Measurements from ENCODE around the gene PEX14. TPM values are rescaled to one million over a fixed set of nuclear protein-coding genes. Genes with fewer than 3 reads are reported as not detected.

PEX14 gene
- total RNA-seq, 1 donor from 2014 or later = 17.8 TPM

DNA sequence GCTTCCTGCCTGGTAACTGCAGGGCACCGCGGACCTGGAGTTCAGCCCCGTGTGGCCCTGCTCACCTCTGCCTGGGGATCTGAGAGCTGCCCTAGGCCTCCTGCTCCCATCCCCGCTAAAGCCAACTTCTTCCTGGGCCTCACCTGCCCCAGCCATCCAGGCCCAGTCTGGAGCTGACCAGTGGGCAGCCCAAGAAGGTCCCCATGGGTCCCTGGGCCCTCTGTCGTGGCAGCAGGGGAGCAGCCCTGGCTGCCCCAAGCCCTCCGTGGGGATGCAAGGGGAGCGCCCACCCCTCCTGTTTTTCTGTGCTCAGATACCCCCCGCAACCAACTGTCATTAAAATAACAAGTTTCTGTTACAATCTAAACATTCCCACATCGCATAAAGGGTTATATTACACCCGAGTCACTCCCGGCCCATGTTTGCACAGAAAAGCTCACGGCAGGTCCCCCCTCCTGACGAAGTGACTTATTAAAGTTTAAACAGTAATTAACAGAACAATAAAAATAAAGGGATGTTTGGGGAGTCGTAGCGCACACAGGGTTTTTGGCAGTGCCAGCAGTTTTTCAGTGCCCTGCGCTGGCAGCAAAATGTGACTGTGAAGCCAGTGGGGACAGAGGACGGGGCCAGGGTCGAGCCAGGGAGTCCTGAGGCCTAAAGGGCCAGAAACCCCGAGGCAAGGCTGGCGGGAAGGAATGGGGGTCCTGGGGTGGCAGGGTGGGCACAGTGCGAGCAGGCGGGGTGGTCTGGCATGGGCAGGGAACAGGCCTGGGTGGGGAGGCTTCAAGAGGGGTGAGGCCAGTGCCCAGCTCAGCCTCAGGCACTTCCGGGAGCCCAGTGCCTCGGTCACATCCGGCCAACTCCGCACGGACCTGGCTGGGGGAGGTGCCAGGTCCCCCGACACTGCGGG lies 200.2 kb downstream of the PEX14 start:
- POLR2A ChIA-PET = no interaction called here
- Mint-ChIP-seq H3K4me3 (no peak overlapping the region), H3K9me3 (no peaks in the 10 kb centered on the region), H3K36me3 (ENCODE audit: low read depth) (peaks cover 2% of the 10 kb centered on the region), H3K27ac (no peak overlapping the region), H3K27me3 (no peaks in the 10 kb centered on the region), H3K4me1 (peaks cover 12% of the 10 kb centered on the region)
- no peak for TF ChIP-seq CTCF (IDR thresholded peaks at IDR 0.05)
- intact Hi-C loops (cut with micrococcal nuclease) = no loop called here
- ATAC-seq (ENCODE audit: low read depth) (no peak), DNase-seq (no peak)
- CTCF ChIA-PET = interaction anchor here (0.7 kb wide), 1 partner anchor 155 kb away, joined by 3 read pairs; no protein-coding TSS in a partner anchor

GRCh38 chr1:10675813-10676212 lies 201.1 kb downstream of the PEX14 start:
- POLR2A ChIA-PET = no interaction called here
- DNase-seq (no peak), ATAC-seq (ENCODE audit: low read depth) (no peak)
- Mint-ChIP-seq H3K4me1 (peaks cover 7% of the 10 kb centered on the region), H3K9me3 (no peaks in the 10 kb centered on the region), H3K36me3 (ENCODE audit: low read depth) (no peaks in the 10 kb centered on the region), H3K27me3 (no peaks in the 10 kb centered on the region), H3K4me3 (no peak overlapping the region), H3K27ac (no peak overlapping the region)
- TF ChIP-seq CTCF (IDR thresholded peaks at IDR 0.05) = no peak
- intact Hi-C loops (cut with micrococcal nuclease) = no loop called here
- CTCF ChIA-PET = no interaction called here

DNA sequence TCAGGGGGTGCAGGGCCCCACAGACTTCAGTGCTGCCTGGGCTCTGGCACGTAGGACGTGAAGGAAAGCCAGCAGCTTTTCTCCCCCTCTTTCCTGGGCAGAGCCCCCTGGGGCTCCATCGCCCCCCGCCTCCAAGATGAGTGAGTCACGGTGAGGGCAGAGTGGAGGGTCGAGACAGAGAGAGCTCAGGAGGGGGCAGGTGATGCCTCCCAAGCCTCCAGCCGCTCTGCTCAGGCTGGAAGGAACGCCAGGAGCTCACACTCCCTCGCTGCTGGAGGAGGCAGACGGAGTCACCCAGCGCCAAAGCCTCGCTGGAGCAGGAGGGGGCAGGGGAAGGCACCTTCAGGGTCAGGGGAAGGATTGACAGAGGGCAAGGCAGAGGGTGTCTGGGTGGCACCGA lies 202.2 kb downstream of the PEX14 start:
- POLR2A ChIA-PET = no interaction called here
- no peaks in the 10 kb centered on the region for H3K27me3 Mint-ChIP-seq
- no peaks in the 10 kb centered on the region for H3K9me3 Mint-ChIP-seq

DNA sequence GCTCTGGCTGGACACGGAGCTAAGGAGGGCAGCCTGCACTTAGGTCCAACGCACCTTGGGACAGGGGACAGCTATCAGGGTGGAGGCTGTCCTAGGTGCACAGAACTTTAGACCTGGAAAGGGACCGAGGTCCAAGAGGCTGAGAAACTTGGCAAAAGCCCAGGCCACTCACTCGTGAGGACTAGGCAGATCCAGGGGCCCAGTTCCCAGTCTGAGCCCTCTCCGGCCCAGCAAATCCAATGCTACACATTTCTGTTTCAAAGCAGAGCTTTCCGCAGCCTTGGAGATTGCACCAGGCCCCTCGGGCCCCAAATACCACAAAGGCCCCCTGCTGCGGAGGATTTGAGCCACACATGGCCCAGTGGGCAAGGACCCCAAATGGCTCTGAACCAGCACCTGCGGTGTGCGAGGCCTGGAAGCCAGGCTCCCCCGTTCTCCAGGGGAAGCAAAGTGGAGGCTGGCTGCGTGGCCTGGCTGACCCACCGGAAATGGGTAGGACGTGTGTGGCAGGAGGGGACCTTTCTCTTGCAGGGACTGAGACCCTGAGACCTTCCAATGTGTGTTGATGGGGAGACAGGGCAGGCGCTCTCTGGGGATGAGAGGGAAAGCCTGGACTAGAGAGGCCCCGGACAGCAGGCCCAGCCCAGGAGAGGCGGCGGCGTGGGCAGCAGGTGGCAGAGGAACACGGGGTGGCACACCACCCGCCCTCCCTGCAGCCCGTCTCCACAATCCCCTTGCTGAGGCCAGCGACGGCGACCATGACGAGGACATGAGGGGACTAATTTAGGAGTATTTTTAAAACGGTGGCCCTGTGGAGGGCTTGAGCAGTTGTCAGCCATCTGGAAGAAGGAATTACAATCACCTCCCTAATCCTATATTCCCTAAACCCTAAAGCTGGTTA lies 203.0 kb downstream of the PEX14 start:
- Mint-ChIP-seq H3K27ac (no peak overlapping the region), H3K9me3 (no peaks in the 10 kb centered on the region), H3K36me3 (ENCODE audit: low read depth) (no peaks in the 10 kb centered on the region), H3K4me1 (peaks cover 2% of the 10 kb centered on the region), H3K4me3 (no peak overlapping the region), H3K27me3 (no peaks in the 10 kb centered on the region)
- ATAC-seq (ENCODE audit: low read depth) (no peak), DNase-seq (no peak)
- ChIA-PET POLR2A (no interaction called here), CTCF (no interaction called here)
- intact Hi-C loops (cut with micrococcal nuclease) = no loop called here
- no peak for TF ChIP-seq CTCF (IDR thresholded peaks at IDR 0.05)

More for the DNA sequence above, 202.2 kb downstream of the PEX14 start:
- TF ChIP-seq CTCF (IDR thresholded peaks at IDR 0.05) = no peak
- Mint-ChIP-seq H3K36me3 (ENCODE audit: low read depth) (no peaks in the 10 kb centered on the region), H3K27ac (no peak overlapping the region), H3K4me1 (peaks cover 2% of the 10 kb centered on the region), H3K4me3 (no peak overlapping the region)
- no peak for ATAC-seq (ENCODE audit: low read depth)
- intact Hi-C loops (cut with micrococcal nuclease) = no loop called here
- DNase-seq = no peak
- CTCF ChIA-PET = no interaction called here

GRCh38 chr1:10678402-10678801 lies 203.7 kb downstream of the PEX14 start:
- Mint-ChIP-seq H3K9me3 (no peaks in the 10 kb centered on the region), H3K27me3 (no peaks in the 10 kb centered on the region), H3K36me3 (ENCODE audit: low read depth) (no peaks in the 10 kb centered on the region), H3K4me1 (peaks cover 2% of the 10 kb centered on the region), H3K4me3 (no peak overlapping the region), H3K27ac (no peak overlapping the region)
- CTCF ChIA-PET = no interaction called here
- ATAC-seq (ENCODE audit: low read depth) = no peak
- POLR2A ChIA-PET = interaction anchor here (0.6 kb wide), 1 partner anchor 15 kb away, joined by 20 read pairs; no protein-coding TSS in a partner anchor
- no peak for TF ChIP-seq CTCF (IDR thresholded peaks at IDR 0.05)
- DNase-seq = no peak
- intact Hi-C loops (cut with micrococcal nuclease) = no loop called here
